ENCODE results near the gene CSNK1G1.
A peak's percentile ranks its signal among the peaks of the same experiment; 100 is the strongest.

The CSNK1G1 gene

DNA sequence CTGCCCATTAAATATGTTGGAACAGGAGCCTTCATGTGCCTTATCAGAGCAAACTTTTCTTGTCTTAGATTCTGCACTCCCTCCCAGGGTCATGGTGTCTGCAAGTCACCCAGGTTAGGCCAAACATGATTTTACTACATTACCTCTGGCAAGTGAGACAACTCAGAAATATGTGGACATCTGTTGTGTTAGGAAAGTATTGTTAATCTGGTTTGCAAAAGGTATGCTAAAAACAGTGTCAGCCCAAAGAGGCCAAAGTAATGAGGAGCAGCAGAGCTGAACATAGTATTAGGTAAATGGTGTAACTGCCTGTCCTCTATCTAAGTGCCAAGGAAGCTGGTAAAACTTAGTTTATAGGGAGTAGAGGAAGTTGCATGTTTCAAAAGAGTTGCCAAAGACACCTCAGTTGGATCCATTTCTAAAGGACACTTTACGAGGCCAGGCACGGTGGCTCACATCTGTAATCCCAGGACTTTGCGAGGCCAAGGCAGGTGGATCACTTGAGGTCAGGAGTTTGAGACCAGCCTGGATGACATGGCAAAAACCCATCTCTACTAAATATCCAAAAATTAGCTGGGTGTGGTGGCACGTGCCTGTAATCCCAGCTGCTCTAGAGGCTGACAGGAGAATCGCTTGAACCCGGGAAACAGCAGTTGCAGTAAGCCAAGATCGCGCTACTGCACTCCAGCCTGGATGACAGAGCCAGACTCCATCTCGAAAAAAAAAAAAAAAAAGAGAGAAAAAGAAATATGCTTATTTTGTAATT lies 170.6 kb downstream of the CSNK1G1 start:
- no peak for DNase-seq

DNA sequence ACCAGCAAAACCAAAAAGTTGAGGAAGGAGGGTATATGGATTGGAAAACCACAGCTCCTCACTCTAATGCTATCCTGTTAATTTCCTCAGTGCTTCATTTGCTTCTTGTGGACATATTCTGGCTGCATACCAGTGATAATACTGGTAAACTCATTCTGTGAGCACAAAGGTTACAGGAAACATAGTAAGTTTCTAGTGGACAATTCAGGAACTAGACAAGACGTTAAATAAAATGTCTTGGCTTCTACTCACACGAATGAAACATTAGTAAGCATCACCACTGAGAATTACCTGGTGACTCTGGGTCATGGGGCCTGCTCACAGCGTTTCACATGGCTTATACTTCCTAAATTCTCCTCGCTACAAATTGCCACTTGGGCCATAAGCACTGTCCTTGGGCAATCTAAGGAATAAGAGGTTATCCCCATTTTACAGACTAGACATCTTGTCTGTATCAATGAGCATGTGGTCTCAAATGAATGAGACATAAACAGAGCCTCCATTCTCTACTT lies 173.1 kb downstream of the CSNK1G1 start:
- DNase-seq, result no peak

DNA sequence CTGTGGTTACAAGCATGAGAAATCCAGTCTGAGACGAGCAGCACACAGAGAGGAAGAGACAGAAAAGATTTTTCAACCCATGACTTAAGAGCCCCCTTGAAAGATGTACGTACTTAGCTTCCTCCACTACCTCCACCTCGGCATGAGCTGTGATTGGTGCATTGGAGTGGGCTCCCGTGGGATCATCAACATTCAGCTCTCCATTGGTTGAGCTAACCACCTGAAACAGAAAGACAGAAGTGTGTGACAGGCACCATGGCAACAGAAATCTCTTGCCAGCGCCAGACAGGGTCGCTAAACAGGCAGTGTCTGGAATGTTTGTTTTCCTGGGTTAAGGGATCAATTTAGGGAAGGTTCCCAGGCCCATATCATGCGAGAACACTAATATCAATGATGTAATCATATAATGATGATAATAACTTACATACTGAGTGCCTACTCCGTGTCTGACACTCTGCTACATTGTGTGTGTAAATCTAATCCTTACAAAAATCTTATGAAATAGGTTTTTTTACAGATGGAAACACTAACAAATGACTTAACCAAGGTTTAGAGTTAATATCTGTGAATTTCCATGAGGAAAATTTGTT lies 175.6 kb downstream of the CSNK1G1 start:
- DNase-seq, result no peak

DNA sequence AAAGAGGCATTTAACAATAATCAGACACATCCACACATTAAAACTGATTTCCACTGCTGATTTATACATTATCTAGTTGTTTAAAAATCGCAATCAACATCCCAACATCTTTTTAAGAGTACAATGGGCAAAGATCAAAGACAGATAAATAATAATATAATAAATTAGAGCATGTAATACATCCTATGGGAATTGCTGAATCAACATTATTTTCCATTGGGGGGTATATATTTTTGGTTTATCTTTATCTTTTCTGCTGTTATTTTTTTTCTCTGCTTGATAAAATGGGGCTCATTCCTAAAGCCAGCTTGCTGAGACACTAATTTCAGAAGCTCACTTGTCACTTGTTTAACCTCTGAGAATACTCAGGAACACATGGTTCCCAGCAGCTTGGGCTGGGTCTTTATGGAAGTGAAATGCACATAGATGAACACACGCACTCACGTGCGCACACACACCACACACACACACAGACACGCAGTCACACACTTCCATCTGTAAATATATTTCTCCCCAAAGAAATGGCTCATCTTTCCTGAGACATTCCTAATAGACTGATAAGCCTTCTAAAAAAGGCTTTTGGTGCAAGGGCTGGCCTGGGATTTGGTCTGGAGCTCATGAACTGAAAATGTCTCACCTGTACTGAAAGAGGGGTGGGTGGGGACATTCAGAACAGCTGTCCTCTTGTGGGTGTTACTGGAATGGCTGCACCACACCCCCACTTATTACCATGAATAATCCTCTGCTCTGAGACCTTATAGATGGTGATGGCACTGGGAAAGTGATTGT lies 189.7 kb downstream of the CSNK1G1 start:
- DNase-seq, result no peak

DNA sequence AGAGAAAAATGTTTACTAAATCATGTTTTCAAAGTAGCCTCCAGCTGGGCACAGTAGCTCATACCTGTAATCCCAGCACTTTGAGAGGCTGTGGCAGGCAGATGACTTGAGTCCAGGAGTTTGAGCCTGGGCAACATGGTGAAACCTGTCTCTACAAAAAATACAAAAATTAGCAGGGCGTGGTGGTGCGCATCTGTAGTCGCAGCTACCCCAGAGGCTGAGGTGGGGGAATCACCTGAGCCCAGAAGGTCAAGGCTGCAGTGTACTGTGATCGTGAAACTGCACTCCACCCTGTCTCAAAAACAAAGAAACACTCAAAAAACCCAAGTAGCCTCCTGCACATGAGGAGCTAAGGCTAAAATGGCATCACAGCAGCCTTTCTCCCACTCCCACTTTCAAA lies 191.5 kb downstream of the CSNK1G1 start:
- DNase-seq, result no peak

DNA sequence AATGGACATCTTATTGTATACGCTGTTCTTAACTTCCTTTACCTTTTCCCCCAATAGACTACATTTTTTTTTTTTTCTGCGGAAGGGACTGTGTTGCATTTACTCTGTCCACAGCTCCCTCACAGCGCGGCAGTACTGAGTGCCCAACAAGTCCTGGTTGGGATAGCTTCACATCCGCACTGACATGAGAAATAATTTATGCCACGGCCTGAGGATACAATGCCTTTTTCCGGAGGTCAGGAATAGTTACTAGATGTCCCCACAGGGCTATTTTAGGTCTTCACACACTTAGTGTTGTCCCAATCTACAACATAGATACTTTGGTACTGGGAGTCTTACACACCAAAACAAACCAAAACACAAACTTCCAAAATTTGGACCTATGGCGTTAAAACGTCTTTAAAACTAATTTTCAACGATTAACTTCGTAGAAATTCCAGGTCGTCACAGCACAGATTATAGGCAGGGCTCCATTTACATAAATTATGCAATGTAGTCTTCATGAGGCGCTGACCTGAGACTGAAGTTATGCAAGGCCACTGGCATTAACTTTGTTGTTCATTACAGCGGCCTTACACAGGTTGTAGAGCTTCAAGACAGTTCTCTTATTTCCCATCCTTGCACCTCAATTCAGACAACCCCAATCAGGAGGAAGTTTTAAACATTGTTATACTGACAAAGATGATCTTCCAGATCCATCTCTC lies 192.2 kb downstream of the CSNK1G1 start:
- DNase-seq, result no peak

DNA sequence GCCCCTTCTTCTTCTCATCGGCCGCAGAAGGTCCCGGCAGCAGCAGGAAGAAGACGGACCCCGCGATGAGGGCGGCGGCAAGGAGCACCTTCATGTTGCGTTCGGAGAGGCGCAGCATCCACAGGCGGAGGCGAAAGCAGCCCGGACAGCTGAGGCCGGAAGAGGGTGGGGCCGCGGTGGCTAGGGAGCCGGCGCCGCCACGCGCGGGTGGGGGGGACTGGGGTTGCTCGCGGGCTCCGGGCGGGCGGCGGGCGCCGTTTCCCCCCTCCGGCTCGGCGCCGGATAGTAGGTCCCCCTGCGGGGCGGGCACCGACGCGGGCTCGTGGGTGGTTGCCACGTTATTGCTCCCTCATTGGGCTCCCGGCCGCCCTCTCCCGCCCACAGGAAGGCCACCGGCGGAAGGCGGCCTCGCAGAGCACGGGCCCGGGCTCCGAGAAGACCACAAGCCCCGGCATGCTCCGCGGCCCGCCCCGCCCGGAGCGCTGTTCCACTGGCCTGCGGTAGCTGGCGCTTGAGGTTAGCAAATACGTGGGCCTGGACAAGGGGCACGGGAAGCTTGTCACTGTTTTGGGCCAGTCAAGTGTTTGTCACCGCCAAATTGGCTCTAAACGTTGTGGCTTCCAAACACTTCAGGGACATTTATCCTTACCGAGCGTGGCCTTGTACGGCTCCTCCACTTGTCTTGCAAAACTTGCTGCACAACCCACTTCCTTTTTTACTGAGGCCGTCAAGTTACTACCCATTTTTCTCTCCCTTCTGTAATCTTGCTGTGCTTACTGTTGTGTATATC lies 192.9 kb downstream of the CSNK1G1 start, which contains the start of gene PPIB:
PPIB (minus strand) TSS at position 154 of the 790 bp plus-strand sequence; CDS start at position 118, 36 bp downstream.
- DNase-seq, result peak; percentile 98

DNA sequence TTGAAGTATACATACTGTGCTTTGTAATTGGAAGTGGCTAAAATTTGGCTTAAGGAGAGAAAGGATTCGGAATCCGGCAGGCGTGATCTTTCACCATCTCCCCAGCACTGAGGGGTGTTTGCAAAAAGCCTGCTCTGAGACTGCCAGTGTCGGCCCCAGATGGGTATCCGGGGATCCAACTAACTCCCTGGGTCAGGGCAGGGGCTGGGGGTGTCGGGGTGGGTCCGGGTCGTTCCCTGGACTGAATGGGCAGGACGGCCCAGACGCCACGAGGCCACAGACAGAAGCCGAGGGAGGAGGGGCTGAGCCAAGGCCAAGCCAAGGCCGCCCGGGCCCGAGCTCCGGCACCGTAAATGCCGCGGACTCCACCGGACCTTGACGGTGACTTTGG lies 193.5 kb downstream of the CSNK1G1 start:
- DNase-seq, result no peak

DNA sequence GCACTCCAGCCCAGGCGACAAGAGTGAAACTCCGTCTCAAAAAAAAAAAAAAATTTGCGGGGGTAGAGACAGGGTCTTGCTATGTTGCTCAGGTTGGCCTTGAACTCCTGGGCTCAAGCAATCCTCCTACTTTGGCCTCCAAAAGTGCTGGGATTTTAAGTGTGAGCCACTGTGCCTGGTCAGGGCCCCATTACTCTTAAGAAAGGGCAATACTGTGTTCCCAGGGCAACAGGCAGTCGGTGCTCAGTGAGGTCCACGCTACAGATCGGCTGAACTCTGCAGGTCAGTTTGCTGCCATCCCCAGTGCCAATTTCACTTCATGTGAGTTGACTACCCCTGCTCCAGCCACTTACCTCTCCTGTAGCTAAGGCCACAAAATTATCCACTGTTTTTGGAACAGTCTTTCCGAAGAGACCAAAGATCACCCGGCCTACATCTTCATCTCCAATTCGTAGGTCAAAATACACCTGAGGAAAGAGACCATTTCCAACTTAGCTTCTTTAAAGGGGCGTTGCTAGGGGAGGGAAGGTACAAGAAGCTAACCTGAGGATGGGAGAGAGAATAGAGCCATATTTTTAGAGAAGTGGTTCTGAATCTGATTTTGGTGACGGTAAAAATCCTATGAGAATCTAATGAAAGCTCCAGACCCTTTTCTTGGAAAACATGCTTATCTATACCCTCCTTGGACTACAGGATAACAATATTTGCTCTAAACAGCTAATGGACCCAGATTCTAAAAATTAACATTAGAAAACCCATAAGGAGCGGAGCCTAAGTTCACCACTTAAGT lies 194.1 kb downstream of the CSNK1G1 start:
- no peak for DNase-seq

DNA sequence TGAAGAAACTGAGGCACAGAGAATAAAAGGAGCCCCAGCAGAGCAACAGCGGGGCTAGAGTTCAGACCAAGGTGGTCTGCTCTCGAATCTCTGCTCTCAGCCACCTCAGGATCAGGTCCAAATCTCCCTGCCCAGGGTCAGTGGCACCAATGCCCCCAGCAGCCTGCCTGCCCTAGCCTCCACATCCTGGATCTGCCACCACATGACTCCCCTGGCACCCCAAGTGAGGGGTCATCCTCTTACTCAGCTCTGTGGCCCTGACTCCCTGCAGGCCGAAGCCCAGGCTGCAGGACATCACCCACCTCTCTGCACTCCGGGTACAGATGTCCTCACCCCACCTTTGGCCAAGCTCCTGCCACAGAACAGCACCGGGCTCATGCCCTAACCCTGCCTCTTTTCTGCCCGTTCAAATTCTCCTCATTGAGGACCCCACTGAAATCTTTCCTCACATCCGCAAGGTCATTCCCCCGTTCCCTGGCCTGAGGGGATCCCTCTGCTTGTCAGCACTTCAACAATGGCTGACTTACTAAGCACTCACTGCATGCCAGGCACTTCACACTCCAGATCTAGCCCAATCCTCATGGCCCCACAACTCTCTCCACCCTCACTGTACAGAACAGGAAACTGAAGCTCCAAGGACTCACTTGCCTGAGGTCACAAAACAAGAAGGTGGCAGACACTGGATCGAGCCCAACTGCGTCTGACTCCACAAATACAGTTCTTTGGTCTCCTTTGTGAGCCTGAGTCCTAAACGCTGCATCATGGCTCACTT lies 197.4 kb downstream of the CSNK1G1 start:
- no peak for DNase-seq

DNA sequence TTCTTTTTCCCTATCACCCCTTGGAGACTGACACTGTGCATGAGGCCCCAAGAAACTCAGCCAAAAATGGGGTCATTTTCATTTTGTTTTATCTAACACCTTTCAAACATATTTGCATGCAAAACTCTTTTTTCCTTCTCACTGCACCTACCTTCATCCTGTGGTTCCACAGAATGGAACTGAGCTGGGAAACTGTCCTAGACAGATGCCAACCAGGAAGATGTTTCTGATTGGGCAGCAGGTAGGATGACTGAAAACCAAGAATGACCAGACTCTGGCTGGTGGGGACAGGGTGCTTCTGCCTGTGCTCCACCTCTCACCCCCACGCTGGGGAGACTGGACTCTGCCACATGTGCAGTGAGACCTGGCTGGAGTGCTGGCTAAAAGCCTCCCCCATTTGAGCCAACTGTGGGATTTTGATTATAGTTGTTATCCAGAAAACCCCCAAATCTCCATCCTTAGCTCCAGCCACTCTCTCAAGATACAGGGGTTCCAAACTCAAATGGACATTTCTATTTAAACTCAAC lies 198.3 kb downstream of the CSNK1G1 start:
- DNase-seq, result no peak

DNA sequence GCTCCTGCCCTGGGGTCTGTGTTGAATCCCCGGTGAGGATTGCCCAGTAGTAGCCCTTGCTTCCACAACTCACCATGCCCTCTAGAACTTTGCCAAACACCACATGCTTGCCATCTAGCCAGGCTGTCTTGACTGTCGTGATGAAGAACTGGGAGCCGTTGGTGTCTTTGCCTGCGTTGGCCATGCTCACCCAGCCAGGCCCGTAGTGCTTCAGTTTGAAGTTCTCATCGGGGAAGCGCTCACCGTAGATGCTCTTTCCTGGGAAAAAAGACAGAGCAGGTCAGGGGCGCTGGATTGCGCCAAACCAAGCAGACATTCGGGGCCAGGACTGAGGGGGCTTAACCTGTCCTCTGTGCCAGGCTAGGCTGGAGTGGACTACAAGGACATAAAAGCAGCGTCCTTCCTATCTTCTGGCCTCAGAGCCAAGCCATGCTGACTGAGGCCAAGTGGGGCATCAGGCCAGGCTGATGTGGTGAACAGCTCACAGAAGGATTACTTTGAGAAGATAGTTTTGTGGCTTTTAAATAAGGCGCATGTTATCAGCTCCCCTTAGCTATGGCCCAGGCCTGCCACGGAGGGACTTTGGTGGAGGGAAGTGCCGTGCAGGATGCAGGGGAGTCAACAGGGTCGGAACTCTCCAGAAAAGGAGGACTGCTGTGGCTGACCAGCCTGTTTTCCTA lies 199.2 kb downstream of the CSNK1G1 start:
- DNase-seq, result no peak

DNA sequence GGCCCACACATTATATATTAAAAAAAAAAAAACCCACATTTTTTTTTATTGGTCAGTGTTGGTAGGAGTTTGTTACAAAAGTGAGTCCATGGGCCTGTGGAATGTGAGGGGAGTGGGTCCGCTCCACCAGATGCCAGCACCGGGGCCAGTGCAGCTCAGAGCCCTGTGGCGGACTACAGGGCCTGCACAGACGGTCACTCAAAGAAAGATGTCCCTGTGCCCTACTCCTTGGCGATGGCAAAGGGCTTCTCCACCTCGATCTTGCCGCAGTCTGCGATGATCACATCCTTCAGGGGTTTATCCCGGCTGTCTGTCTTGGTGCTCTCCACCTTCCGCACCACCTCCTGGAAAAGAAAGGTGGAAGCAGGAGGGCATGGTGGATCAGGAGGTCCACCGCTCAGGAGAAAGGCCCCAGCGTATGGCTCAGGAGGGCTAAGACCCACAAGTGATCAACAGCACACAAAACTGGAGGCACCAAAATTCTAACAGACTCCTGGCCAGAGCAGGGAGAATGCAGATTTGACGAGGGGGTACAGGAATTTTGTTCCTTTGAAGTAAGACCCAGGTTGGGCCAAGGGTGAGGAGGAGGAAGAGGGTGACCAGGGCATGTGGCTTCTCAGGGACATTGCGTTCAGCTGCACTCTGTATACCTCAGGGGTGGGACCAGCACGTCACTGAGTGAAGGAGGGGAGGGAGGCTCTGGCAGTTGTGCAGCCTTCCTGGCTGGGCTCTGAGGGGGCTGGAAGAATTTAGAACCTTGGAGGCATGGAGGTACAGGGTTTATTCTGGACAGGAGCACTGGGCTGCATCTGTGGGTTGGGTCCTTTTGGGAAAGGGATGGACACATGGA lies 199.9 kb downstream of the CSNK1G1 start:
- DNase-seq, result no peak

DNA sequence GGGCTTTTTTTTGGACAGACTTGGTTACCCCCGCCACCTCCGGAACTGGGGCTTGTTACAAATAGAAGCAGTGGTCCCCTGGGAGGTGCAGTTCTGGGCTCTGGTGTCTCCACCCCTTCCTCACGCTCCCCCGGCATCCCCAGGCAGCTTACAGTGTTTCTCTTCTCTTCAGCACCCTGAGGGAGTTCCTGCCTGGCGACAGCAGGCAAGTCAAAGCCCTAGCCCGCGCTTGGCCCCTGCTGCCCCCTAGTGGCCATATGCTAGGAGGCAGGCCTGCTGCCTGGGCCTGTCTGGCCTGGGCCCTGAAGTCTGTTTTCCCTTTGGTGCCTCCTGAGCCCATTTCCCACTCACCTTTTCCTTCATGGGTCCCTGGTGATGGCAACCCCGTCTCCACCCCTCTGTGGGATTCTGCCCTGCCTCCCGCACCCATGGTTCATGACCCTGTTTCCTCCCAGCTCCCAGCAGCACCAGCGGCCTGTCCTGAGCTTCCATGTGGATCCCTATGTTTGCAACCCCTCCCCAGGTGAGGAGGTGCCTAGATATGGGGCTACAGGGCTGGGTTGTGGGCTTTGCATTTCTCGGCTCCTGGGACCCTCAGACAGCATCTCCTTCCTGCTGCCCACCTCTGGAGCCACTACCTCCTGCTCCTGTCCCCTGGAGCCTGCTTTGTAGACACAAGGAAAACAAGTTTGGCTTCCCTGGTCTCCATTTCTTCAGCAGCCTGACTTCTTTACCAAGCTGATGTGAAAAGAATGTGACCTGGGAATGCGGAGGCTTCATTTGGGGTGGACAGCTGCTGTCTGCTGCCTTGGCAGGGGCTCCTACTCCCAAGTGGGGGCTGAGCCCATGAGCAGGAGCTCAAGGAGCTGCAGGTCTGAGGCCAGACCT lies 202.2 kb downstream of the CSNK1G1 start:
- DNase-seq, result peak; percentile 55

DNA sequence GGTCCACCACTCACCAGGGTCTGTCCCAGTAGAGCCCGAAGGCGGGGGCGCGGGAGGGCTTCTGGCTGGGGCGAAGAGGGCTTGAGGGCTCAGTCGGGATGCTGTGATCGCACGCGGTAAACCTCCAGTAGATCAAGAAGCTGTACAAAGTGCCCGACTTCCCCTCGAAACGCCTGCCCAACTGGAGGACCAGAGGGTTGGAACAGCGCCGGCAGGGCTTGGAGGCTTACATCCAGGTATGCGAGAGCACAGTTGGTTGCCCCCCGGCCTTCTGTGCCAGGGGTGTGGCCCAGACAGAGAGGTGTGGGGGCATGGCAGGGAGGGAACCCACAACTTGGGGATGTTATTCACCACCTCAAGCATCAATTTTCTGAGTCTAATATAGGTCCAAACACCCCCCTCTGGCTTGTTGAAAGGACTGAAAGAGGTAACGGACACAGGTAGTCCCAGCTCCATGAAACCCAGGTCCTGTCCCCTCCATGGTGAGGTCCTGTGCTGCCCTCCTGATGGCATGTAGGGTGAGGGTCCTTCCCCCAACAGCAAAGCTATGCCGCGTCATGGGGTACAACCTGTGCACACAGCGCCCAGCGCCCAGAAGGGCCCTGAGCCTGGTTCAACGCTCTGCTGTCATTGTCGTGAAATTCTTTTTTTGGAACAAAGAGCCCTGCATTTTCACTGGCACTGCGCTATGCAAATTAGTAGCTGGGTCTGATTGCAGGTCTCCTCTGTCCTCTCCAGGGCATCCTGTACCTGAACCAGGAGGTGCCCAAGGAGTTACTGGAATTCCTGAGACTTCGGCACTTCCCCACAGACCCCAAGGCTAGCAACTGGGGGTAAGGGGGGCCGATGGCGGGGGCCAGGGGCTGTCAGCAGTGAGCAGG lies 203.2 kb downstream of the CSNK1G1 start:
- DNase-seq, result no peak

All from activated gamma-delta T cell (primary cell).